HCEC 1CT (cell line): Measurements from ENCODE around the gene GMPPB.
A peak's percentile ranks its signal among the peaks of the same experiment; 100 is the strongest.
"Not testable (repeated sequence)": the region's sequence is repeated elsewhere in the genome, so short reads cannot be mapped to it uniquely, and the experiment has no call there.

Experiments used
- DNase-seq: peaks from one replicate; pipeline ENCODE4 v3.0.0-alpha.2; 2017

GMPPB gene

GRCh38 chr3:49689046-49689907 is 34.5 kb downstream of the GMPPB start, which contains the start of the genes MST1 and RNF123:
Gene MST1 (minus strand): TSS chr3:49689474. CDS start chr3:49688691, 783 bp downstream.
Gene RNF123 (plus strand): TSS chr3:49689557. CDS start chr3:49691166, 1,609 bp downstream.
- DNase-seq = peak; percentile 79

GRCh38 chr3:49688338-49689045 is 35.3 kb downstream of the GMPPB start:
- DNase-seq = not testable (repeated sequence)

DNA sequence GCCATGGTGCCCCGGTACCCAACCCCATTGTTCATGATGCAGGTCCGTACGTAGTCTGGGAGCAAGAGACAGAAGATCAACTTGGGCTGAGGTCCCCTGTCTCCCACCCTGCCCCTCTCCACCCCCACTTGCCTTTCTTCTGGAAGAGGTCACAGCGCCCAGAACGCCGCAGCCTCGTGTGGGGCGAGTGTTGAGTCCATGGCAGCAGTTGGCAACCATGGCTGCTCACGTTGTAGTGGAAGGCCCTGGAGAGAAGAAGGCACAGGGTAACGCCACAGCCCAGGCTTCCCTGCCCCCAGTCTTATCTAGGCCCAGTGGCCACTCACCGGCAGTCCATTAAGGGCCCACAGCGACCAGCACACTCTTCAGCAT is 36.3 kb downstream of the GMPPB start:
- not testable (repeated sequence) for DNase-seq

DNA sequence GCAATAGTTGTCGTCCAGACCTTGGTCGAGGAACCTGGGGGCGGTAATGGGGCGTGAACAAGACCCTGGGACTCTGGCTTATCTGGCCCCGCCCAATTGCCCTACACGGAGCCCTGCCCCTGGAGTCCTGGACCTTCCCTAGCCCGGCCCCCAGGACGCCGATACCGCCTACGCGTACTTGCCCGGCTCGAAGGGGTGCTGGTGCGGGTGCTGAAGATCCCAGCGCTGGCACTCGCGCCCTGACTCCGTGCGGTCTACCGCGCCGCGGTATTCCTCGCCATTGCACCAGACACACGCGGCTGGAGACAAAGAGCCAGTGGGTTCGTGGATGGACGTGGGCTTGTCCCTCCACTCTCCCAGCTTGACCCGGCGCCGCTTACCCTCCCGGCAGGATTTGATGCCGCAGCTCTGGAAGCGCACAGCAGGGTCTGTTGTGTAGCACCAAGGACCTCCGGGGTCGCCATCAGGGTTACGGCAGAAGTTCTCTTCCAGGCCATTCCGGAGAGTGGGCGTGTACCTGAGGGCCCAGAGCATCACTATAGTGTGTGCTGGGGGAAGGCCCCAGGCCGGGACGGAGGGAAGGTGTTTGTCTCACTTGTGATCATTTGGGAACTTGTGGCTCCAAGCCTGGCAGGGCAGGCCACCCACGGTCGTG is 36.9 kb downstream of the GMPPB start:
- not testable (repeated sequence) for DNase-seq

DNA sequence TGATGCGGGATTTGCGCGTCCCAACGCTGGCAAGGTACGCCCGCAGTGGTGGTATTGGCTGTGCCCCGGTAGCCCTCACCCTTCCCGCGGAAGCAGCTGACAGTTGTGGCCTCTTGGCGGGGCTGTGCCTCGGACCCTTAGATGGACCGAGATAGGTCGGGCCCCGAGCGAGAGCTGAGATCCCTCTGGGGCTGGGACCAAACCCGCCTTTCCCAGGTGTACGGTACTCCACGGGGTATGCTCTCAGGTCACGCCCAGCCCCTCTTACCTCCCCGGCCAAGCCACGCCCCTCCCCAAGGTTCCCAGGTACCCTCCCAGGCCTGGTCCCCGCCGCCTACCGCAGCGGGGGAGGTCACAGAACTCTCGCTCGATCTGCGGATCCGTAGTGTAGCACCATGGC is 37.4 kb downstream of the GMPPB start:
- not testable (repeated sequence) for DNase-seq

GRCh38 chr3:49685846-49686245 is 37.9 kb downstream of the GMPPB start:
- DNase-seq = not testable (repeated sequence)

GRCh38 chr3:49685103-49685502 is 38.6 kb downstream of the GMPPB start:
- DNase-seq = not testable (repeated sequence)

DNA sequence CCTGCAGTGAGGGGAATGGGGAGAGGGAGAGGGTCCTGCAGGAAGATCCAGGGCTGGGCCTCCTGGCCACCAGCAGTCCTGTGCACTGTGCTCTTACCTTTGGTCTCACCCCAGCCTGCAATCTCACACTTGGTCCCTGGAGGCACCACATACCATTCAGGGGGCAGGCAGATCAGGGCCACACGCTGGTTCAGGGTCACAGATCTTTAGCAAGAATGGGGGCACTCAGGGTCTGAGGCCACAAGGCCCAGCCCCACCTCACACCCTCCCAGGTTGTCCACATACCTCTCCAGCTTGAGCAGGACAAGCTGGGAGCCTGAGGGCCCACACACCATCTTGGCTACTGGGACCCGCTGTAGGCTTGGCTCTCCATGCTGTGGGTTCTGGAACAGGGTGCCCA is 39.3 kb downstream of the GMPPB start:
- DNase-seq = not testable (repeated sequence)

- no peak for DNase-seq
Measured at GRCh38 chr3:49683162-49683561, 40.6 kb downstream of the GMPPB start.

DNA sequence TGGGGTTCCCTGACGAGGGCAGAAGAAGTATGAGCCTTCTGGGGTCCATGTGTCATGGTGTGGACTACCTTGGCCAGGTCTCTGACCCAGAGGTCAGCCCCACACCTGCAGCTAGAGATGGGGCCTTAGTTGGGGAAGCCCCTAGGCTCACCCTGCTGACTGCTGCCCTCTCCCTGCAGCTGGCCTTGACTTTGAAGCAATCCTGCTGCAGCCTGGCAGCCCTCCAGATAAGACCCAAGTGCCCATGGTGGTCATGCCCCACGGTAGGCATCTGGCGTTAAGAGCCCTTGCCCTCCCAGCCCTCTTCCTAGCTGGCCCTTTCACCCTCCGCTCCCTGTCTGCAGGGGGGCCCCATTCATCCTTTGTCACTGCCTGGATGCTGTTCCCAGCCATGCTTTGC is 42.2 kb downstream of the GMPPB start:
- DNase-seq = no peak

GRCh38 chr3:49681232-49681522 is 42.6 kb downstream of the GMPPB start:
- no peak for DNase-seq

DNA sequence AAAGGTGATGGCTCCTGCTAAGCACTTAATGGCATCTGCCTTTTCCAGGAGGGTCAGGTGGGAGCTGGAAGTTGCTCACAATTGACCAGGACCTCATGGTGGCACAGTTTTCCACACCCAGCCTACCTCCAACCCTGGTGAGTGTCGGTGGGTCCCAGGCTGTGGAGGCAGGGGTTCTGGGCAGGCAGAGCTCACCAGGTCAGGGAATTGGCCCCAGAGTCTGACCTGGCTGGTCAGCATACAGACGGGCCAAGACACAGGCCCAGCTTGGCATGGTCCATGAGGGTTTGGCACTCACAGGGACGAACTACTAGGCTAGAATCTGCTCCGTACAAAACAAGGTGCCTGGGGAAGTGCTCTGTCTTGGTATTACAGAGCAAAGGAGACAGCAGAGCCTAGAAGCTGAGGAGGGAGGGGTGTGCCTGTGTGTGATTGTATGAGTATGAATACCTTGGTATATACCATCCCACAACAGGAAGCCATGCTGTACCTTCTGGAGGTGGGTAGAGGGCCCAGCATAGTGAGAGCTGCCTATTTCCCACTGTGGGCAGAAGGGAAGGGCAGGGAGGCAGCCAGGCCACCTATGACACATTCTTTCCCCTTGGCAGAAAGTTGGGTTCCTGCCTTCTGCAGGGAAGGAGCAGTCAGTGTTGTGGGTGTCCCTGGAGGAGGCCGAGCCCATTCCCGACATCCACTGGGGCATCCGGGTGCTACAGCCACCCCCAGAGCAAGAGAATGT is 43.1 kb downstream of the GMPPB start:
- DNase-seq = no peak

DNA sequence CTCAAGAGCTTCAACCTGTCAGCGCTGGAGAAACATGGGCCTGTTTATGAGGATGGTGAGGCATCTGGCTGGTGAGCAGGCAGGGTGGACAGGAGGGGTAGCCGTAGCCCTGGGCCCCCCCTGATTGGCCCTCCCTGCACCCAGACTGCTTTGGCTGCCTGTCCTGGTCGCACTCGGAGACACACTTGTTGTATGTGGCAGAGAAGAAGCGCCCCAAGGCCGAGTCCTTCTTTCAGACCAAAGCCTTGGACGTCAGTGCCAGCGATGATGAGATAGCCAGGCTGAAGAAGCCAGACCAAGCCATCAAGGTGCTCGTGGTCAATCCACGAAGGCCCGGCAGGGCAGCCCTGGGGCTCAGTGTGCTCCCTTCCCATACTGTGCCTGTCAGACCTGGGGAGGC is 47.8 kb downstream of the GMPPB start:
- no peak for DNase-seq

DNA sequence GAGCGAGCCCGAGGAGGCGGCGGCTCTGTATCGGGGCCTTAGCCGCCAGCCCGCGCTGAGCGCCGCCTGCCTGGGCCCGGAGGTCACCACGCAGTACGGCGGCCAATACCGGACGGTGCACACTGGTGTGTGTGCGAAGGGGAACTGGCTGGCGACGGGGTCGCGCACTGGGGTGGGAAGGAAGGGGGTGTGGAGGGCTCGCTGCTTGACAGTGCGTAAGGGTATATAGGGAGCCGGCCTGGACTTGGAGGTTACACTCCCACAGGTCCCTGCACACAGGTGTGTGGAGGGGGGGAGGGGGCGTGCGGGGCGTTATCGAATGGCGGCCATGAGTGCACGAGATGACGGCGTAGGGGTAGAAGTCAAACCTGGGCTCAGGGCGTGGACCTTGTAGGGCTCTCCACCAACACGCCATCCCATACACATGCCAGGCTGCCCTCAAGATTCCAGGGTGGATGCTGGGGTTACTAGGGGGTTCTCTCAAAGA is 49.2 kb downstream of the GMPPB start:
- no peak for DNase-seq

- peak; percentile 98 for DNase-seq
Measured at GRCh38 chr3:49673715-49674496, 49.8 kb downstream of the GMPPB start, which contains the start of gene APEH. Gene APEH (plus strand): TSS chr3:49674351. CDS start chr3:49674402, 51 bp downstream.

DNA sequence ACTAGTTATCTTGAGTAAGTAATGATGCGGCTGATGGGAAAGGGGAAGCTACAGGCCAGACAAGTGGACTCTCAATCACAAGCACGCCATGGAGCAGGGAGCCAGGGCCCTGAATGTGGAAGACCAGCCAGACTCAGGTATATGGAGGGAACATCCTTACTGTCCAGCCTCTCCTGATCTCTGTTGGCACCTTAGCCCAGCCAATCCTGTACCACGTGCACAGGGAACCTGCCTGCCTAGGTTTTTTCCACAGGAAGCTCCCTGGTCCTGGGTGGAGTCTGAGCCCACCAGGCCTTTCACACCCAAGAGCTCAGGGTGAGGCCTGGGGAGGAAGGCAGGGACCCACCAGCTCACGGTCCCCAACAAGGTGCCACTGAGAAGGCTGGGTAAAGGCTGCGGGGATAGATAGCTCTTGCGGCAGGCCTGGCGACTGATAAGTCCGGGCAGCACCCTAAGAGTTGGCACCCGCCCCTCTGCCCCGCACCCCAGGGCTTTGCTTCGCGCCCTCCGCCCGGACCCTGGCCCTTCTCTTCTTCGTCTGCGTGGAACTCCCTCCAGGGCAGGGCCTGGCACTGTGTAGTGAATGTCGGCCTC is 50.5 kb downstream of the GMPPB start:
- DNase-seq = peak; percentile 2

GRCh38 chr3:49671291-49672288 is 52.2 kb downstream of the GMPPB start:
- DNase-seq = peak; percentile 46

DNA sequence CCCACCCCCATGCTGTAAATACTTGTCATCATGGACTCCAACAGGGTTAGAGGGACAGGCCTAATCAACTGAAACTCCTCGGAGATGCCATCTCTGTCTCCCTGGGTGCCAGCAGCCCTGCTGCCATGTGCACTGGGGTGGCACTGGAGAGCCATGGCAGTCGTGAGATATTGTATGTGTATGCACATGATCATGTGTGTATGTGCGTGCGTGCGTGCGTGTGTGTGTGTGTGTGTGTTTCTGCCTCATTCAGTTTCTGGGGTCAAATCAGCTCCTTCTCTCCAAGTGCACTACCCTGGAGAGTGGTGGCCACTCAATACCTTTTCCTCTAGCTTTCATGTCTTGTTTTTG is 52.8 kb downstream of the GMPPB start:
- DNase-seq = no peak
